K562 (cell line): Measurements from ENCODE around the gene GGA3.

Experiments
- FOXM1 ChIP-seq, 2 experiments: fragments of 450-650 bp in 1 of 2; sonication (generic) in 1 of 2; formaldehyde crosslinking in 1 of 2; IDR thresholded peaks; 2 replicates each; pipeline versions ENCODE4 v1.6.1 to v1.9.0; 2017 to 2022; ENCODE audit warnings: low read depth in 2 of 2, mild to moderate bottlenecking in 2 of 2, missing genetic modification reagents in 1 of 2, moderate library complexity in 1 of 2
- SMAD3 ChIP-seq: fragments of 450-650 bp; formaldehyde crosslinking; conservative IDR thresholded peaks from 2 replicates; pipeline ENCODE4 v1.4.0; 2020; ENCODE audit warnings: mild to moderate bottlenecking
- SMC3 ChIP-seq: conservative IDR thresholded peaks from 2 replicates; pipeline ENCODE4 v1.6.1; 2011; ENCODE audit warnings: low read depth, low read length, improper control_type of control experiment; ENCODE audit not compliant: insufficient read depth

DNA sequence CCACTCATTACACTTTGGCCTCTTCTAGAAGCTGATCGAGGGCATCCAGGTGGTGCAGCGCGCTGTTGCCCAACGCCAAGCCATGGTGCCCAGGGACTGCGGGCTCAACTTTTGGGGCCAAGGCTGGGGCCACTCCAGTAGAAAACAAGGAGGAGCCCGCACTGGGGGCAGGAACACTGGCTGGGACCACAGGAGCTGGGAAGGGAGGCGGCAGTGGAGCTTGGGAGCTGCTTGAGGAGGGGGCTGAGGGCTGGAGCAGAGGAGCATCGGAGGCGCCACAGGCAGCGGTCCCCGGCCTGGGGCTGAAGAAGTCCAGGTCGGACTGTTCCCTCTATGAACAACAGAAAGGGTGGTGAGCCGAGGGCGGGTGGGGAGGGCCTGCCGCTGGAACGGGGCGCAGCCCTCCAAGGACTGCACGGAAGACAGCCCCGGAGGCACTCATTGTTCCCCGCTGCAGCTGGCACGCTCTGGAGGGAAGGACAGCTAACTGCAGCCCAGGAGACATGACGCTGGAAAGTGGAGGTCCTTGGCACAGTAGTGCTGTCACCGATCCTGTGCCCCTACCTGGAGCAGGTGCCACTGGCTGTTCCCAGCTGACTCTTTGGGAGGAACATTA lies 21.5 kb downstream of the GGA3 start:
- TF ChIP-seq SMC3 (no peak), SMAD3 (CRISPR knock-in tag) (no peak), FOXM1 (IDR thresholded peaks at IDR 0.05; ENCODE audit: low read depth) (no peak), FOXM1 (CRISPR knock-in tag; IDR thresholded peaks at IDR 0.05; ENCODE audit: low read depth) (no peak)
